Stimulated activated CD4-positive, alpha-beta T cell treated with anti-CD3 and anti-CD28 coated beads, Interleukin-15, amount 100 ng/mL, for 48 hours (primary cell): Measurements from ENCODE around the gene CELF3.

Source experiments
- DNase-seq, 2 donors: peaks; one replicate each; pipeline ENCODE4 v3.0.0-alpha.2; 2020; ENCODE audit warnings: low read depth in 2 of 2

Gene CELF3

GRCh38 chr1:151720974-151721787, 4.6 kb upstream of the CELF3 start, which contains the start of gene RIIAD1:
Gene RIIAD1 (plus strand): TSS chr1:151721522. CDS start chr1:151721537, 15 bp downstream.
- no peak for DNase-seq

GRCh38 chr1:151720554-151720953, 4.0 kb upstream of the CELF3 start:
- no peak for DNase-seq

- DNase-seq: no peak
These were observed 3.5 kb upstream of the CELF3 start for GRCh38 chr1:151720125-151720524.

- no peak for DNase-seq
These were observed 2.1 kb upstream of the CELF3 start for GRCh38 chr1:151718666-151719065.

GRCh38 chr1:151718011-151718431, 1.4 kb upstream of the CELF3 start:
- no peak for DNase-seq

- no peak for DNase-seq
These were observed 219 bp downstream of the CELF3 start for GRCh38 chr1:151716405-151716762.

GRCh38 chr1:151715726-151716404, 738 bp downstream of the CELF3 start:
- DNase-seq: no peak

GRCh38 chr1:151714820-151715725, 1.5 kb downstream of the CELF3 start:
- no peak for DNase-seq

GRCh38 chr1:151713874-151714273, 2.7 kb downstream of the CELF3 start:
- DNase-seq: no peak

- no peak for DNase-seq
These were observed 3.6 kb downstream of the CELF3 start for GRCh38 chr1:151713044-151713443.

- no peak for DNase-seq
These were observed 4.7 kb downstream of the CELF3 start for GRCh38 chr1:151711951-151712350.

- no peak for DNase-seq
These were observed 5.4 kb downstream of the CELF3 start for GRCh38 chr1:151711044-151711800.

- peak in 1 of 2 donors; percentile 22 for DNase-seq
These were observed 6.3 kb downstream of the CELF3 start for GRCh38 chr1:151710187-151710840.

- DNase-seq: no peak
These were observed 7.7 kb downstream of the CELF3 start for GRCh38 chr1:151708891-151709290.

- no peak for DNase-seq
These were observed 9.0 kb downstream of the CELF3 start for GRCh38 chr1:151707541-151708065.

- no peak for DNase-seq
These were observed 9.9 kb downstream of the CELF3 start for GRCh38 chr1:151706464-151707415.

GRCh38 chr1:151705753-151706463, 10.7 kb downstream of the CELF3 start:
- no peak for DNase-seq

- no peak for DNase-seq
These were observed 11.5 kb downstream of the CELF3 start for GRCh38 chr1:151705146-151705545.

- no peak for DNase-seq
These were observed 12.4 kb downstream of the CELF3 start for GRCh38 chr1:151704246-151704645.
